ENCODE data around the gene JAM3.

JAM3 gene

GRCh38 chr11:134146598-134146997 is 77.7 kb downstream of the JAM3 start:
- H3K27ac ChIP-seq (replicated peaks): no peak overlapping the region
- H3K27me3 ChIP-seq (ENCODE audit: insufficient read depth, poor library complexity, severe bottlenecking): no peaks in the 10 kb centered on the region
- no peak for TF ChIP-seq POLR2AphosphoS5 (IDR thresholded peaks at IDR 0.05; ENCODE audit: low read depth)
- TF ChIP-seq REST (IDR thresholded peaks at IDR 0.05; ENCODE audit: insufficient replicate concordance, low read depth): no peak
- TF ChIP-seq SPI1 (IDR thresholded peaks at IDR 0.05; ENCODE audit: borderline replicate concordance, low read depth): no peak
- no peak for TF ChIP-seq GABPA (IDR thresholded peaks at IDR 0.05; ENCODE audit: low read depth)
- no peak for TF ChIP-seq CTCF (IDR thresholded peaks at IDR 0.05; ENCODE audit: insufficient read depth, low read length)
- no peak overlapping the region for H3K4me3 ChIP-seq (replicated peaks; ENCODE audit: insufficient read depth, low read length)
- DNase-seq (ENCODE audit: low read depth in 1 of 2, low spot score in 1 of 2): no peak

- no peak for DNase-seq (ENCODE audit: low read depth in 1 of 2, low spot score in 1 of 2)
These were observed 80.5 kb downstream of the JAM3 start for GRCh38 chr11:134149371-134149770.

More at GRCh38 chr11:134149371-134149770, 80.5 kb downstream of the JAM3 start:
- TF ChIP-seq REST (IDR thresholded peaks at IDR 0.05; ENCODE audit: insufficient replicate concordance, low read depth) (no peak), POLR2AphosphoS5 (IDR thresholded peaks at IDR 0.05; ENCODE audit: low read depth) (no peak), GABPA (IDR thresholded peaks at IDR 0.05; ENCODE audit: low read depth) (no peak), CTCF (IDR thresholded peaks at IDR 0.05; ENCODE audit: insufficient read depth, low read length) (no peak), SPI1 (IDR thresholded peaks at IDR 0.05; ENCODE audit: borderline replicate concordance, low read depth) (no peak)
- Histone ChIP-seq H3K27me3 (ENCODE audit: insufficient read depth, poor library complexity, severe bottlenecking) (no peaks in the 10 kb centered on the region), H3K27ac (replicated peaks) (no peak overlapping the region), H3K4me3 (replicated peaks; ENCODE audit: insufficient read depth, low read length) (no peak overlapping the region)
